K562 (cell line): ENCODE measurements around the gene RGL2. TPM values are rescaled to one million over a fixed set of nuclear protein-coding genes. Genes with fewer than 3 reads are reported as not detected.
A peak's percentile ranks its signal among the peaks of the same experiment; 100 is the strongest.

ENCODE experiments used
- DIDO1 ChIP-seq: fragments of 450-650 bp; IDR thresholded peaks from 2 replicates; pipeline ENCODE4 v1.6.1; 2016; ENCODE audit warnings: low read depth, missing biosample characterization, missing genetic modification characterization
- ETV6 ChIP-seq, 3 experiments: fragments of 150-350 bp in 1 of 3; sonication (generic) in 1 of 3; formaldehyde crosslinking in 1 of 3; IDR thresholded peaks; 2 replicates each; pipeline versions ENCODE4 v1.6.1 to v1.8.0; 2014 to 2022; ENCODE audit warnings: borderline replicate concordance in 2 of 3, low read depth in 2 of 3, antibody characterized with exemption in 1 of 3, low read length in 1 of 3, mild to moderate bottlenecking in 1 of 3, missing genetic modification reagents in 1 of 3
- FOXO4 ChIP-seq: fragments of 450-650 bp; formaldehyde crosslinking; IDR thresholded peaks from 2 replicates; pipeline ENCODE4 v1.4.0; 2020; ENCODE audit warnings: mild to moderate bottlenecking, moderate library complexity
- PHB ChIP-seq: fragments of 250-450 bp; sonication (Bioruptor Pico); IDR thresholded peaks from 2 replicates; pipeline ENCODE4 v1.5.0; 2021
- REST ChIP-seq, 2 experiments: fragments of 450-650 bp; formaldehyde crosslinking in 1 of 2; IDR thresholded peaks; 2 replicates each; pipeline versions ENCODE4 v1.4.0 to v1.6.1; 2014 to 2020; ENCODE audit warnings: mild to moderate bottlenecking in 2 of 2, borderline replicate concordance in 1 of 2, low read depth in 1 of 2
- STAT6 ChIP-seq: sonication (generic); formaldehyde crosslinking; IDR thresholded peaks from 2 replicates; pipeline ENCODE4 v1.8.1; 2023; ENCODE audit warnings: mild to moderate bottlenecking, missing genetic modification reagents
- TSC22D4 ChIP-seq: fragments of 450-650 bp; IDR thresholded peaks from 2 replicates; pipeline ENCODE4 v1.6.1; 2016; ENCODE audit warnings: missing genetic modification characterization, missing biosample characterization, control low read depth
- ZBTB49 ChIP-seq: sonication (generic); formaldehyde crosslinking; IDR thresholded peaks from 2 replicates; pipeline ENCODE4 v1.8.0; 2022; ENCODE audit warnings: missing genetic modification reagents, mild to moderate bottlenecking, borderline replicate concordance
- ZNF274 ChIP-seq: IDR thresholded peaks from 2 replicates; pipeline ENCODE4 v1.6.1; 2011; ENCODE audit warnings: low read depth, mild to moderate bottlenecking, low read length, moderate library complexity, borderline replicate concordance
- ZZZ3 ChIP-seq: fragments of 450-650 bp; IDR thresholded peaks from 2 replicates; pipeline ENCODE4 v1.6.1; 2016; ENCODE audit warnings: antibody characterized with exemption, mild to moderate bottlenecking, moderate library complexity
- polyA plus RNA-seq, 8 experiments: library from polyadenylated mRNA; depleted of rRNA in 4 of 8; stranded (reverse) in 5 of 8; unstranded in 3 of 8; fragments of >200 nt; fragmentation: Nextera tagmentation in 2 of 8; fragmentation: Illumina TruSeq in 1 of 8; extraction: Ambion mirVana in 2 of 8; extraction: Trizol in 1 of 8; gene quantifications; 2 replicates each; pipeline versions ENCODE4 v1.2.1 to v1.2.3, GENCODE V29; 2011 to 2014; ENCODE audit warnings: inconsistent platforms in 1 of 8, missing spikeins in 1 of 8
- total RNA-seq, 7 experiments: library from RNA; depleted of rRNA in 6 of 7; stranded (reverse); fragments of >200 nt in 6 of 7; fragmentation: Illumina TruSeq in 2 of 7; extraction: Trizol in 2 of 7; gene quantifications; 2 replicates each; pipeline versions ENCODE4 v1.2.1 to v1.2.3, GENCODE V29; 2011 to 2021; ENCODE audit warnings: low replicate concordance in 1 of 7

Gene RGL2
- total and polyA plus RNA-seq, 9 of the 15 experiments (the other 6 are each of a cell fraction or from before 2014, with no cell fraction given): 1.8 to 57.1 (median 19.5) TPM

- TF ChIP-seq REST (IDR thresholded peaks at IDR 0.05; ENCODE audit: borderline replicate concordance): no peak
- TF ChIP-seq REST (CRISPR knock-in tag; IDR thresholded peaks at IDR 0.05; ENCODE audit: low read depth): no peak
- TF ChIP-seq TSC22D4 (tag): no peak
- 0 out of 2 replicates have a peak, but pooled peaks have one; percentile 78 for TF ChIP-seq PHB (CRISPR knock-in tag)
- no peak for TF ChIP-seq FOXO4 (CRISPR knock-in tag)
- TF ChIP-seq ZNF274: no peak
- TF ChIP-seq ZZZ3: peak; percentile 86; the same call in 1 of the 2 replicates
- TF ChIP-seq ETV6 (IDR thresholded peaks at IDR 0.05; ENCODE audit: borderline replicate concordance in 1 of 2, low read depth in 2 of 2, low read length in 1 of 2): 0 out of 4 replicates have a peak, but pooled peaks of 1 of the 2 experiments have one; percentile 2
- no peak; the same call in 1 of the 2 replicates for TF ChIP-seq ETV6 (CRISPR knock-in tag; IDR thresholded peaks at IDR 0.05; ENCODE audit: borderline replicate concordance)
- TF ChIP-seq STAT6 (CRISPR knock-in tag): no peak
- no peak for TF ChIP-seq ZBTB49
- TF ChIP-seq DIDO1 (tag): no peak
Observed at GRCh38 chr6:33272275-33273128, 26.2 kb downstream of the RGL2 start (continued).
